OCI-LY1 (cell line): Measurements from ENCODE around the gene MMP25.

ENCODE experiments used
- EZH2 ChIP-seq: fragments of 200-600 bp; sonication (generic), shearing (Covaris generic); IDR thresholded peaks from 2 replicates; pipeline ENCODE4 v1.8.0; 2017; ENCODE audit warnings: borderline replicate concordance, mixed run types, mild to moderate bottlenecking, antibody characterized with exemption, low read length, moderate library complexity, mixed read lengths
- TF ChIP-seq, protein P1 (sequence below): fragments of 200-600 bp; sonication (generic), shearing (Covaris generic); IDR thresholded peaks from 2 replicates; pipeline ENCODE4 v1.5.1; 2017; ENCODE audit warnings: mild to moderate bottlenecking, antibody characterized with exemption, low read length, moderate library complexity, mixed read lengths

DNA sequence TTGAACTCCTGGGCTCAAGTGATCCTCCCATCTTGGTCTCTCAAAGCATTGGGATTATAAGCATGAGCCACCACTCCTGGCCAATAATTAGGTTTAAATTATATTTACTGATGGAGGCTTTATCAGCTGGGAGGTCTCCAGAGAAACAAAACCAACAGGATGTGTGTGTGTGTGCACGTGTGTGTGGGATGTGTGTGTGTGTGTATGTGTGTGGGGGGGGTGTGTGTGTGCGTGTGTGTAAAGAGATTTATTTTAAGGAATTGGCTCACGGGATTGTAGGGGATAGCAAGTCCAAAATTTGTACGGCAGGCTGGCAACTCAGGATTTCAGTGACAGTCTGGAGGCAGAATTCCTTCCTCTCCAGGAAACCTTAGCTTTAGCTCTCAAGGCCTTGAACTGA, 4.6 kb downstream of the MMP25 start:
- TF ChIP-seq, protein P1, sequence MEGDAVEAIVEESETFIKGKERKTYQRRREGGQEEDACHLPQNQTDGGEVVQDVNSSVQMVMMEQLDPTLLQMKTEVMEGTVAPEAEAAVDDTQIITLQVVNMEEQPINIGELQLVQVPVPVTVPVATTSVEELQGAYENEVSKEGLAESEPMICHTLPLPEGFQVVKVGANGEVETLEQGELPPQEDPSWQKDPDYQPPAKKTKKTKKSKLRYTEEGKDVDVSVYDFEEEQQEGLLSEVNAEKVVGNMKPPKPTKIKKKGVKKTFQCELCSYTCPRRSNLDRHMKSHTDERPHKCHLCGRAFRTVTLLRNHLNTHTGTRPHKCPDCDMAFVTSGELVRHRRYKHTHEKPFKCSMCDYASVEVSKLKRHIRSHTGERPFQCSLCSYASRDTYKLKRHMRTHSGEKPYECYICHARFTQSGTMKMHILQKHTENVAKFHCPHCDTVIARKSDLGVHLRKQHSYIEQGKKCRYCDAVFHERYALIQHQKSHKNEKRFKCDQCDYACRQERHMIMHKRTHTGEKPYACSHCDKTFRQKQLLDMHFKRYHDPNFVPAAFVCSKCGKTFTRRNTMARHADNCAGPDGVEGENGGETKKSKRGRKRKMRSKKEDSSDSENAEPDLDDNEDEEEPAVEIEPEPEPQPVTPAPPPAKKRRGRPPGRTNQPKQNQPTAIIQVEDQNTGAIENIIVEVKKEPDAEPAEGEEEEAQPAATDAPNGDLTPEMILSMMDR: no peak
- TF ChIP-seq EZH2: no peak
